Measurements from ENCODE around the gene NUAK1. TPM values are rescaled to one million over a fixed set of nuclear protein-coding genes. Genes with fewer than 3 reads are reported as not detected.

NUAK1 gene
- total and polyA plus RNA-seq, 2 donors (not counting 1 experiment from before 2014, with no cell fraction given): 5.1 to 20.7 TPM

- peaks cover 13% of the 10 kb centered on the region for H3K4me1 ChIP-seq (ENCODE audit: control insufficient read depth, extremely low read depth, insufficient read depth, low read length)
- H3K4me3 ChIP-seq (replicated peaks in 1 of 4; ENCODE audit: control extremely low read depth in 1 of 4, insufficient read depth in 1 of 4, low read depth in 3 of 4, low read length in 4 of 4): no peak overlapping the region
- H3K27ac ChIP-seq (ENCODE audit: insufficient read depth, low read length): no peak overlapping the region
- no peak for DNase-seq (ENCODE audit: low read depth in 2 of 2)
- H3K36me3 ChIP-seq (ENCODE audit: control insufficient read depth, insufficient read depth, low read length): no peaks in the 10 kb centered on the region
- no peak overlapping the region for H2AFZ ChIP-seq (ENCODE audit: low read length)
- H3K79me2 ChIP-seq (ENCODE audit: control insufficient read depth, insufficient read depth, low read length): no peaks in the 10 kb centered on the region
- H3K9me3 ChIP-seq (ENCODE audit: control insufficient read depth, insufficient read depth, low read depth, low read length): no peaks in the 10 kb centered on the region
- no peak for TF ChIP-seq EZH2 (IDR thresholded peaks at IDR 0.05; ENCODE audit: low read length, missing control alignments)
- TF ChIP-seq, protein P1, sequence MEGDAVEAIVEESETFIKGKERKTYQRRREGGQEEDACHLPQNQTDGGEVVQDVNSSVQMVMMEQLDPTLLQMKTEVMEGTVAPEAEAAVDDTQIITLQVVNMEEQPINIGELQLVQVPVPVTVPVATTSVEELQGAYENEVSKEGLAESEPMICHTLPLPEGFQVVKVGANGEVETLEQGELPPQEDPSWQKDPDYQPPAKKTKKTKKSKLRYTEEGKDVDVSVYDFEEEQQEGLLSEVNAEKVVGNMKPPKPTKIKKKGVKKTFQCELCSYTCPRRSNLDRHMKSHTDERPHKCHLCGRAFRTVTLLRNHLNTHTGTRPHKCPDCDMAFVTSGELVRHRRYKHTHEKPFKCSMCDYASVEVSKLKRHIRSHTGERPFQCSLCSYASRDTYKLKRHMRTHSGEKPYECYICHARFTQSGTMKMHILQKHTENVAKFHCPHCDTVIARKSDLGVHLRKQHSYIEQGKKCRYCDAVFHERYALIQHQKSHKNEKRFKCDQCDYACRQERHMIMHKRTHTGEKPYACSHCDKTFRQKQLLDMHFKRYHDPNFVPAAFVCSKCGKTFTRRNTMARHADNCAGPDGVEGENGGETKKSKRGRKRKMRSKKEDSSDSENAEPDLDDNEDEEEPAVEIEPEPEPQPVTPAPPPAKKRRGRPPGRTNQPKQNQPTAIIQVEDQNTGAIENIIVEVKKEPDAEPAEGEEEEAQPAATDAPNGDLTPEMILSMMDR (conservative IDR thresholded peaks at IDR 0.05 in 1 of 2, IDR thresholded peaks at IDR 0.05 in 1 of 2; ENCODE audit: low read depth in 1 of 2, low read length in 2 of 2): no peak
- no peak overlapping the region for H3K4me2 ChIP-seq (ENCODE audit: extremely low read depth, insufficient read depth, low read length)
- H4K20me1 ChIP-seq (ENCODE audit: control insufficient read depth, extremely low read depth, insufficient read depth, low read length): no peaks in the 10 kb centered on the region
- H3K9ac ChIP-seq (ENCODE audit: insufficient read depth, low read length): no peak overlapping the region
- H3K27me3 ChIP-seq (ENCODE audit: control insufficient read depth, insufficient read depth, low read length): no peaks in the 10 kb centered on the region
Measured at GRCh38 chr12:106123110-106123509, 15.6 kb downstream of the NUAK1 start.

- Histone ChIP-seq H3K4me1 (ENCODE audit: control insufficient read depth, extremely low read depth, insufficient read depth, low read length) (peaks cover 13% of the 10 kb centered on the region), H3K4me2 (ENCODE audit: extremely low read depth, insufficient read depth, low read length) (no peak overlapping the region), H2AFZ (ENCODE audit: low read length) (no peak overlapping the region), H3K9ac (ENCODE audit: insufficient read depth, low read length) (no peak overlapping the region), H3K79me2 (ENCODE audit: control insufficient read depth, insufficient read depth, low read length) (no peaks in the 10 kb centered on the region), H3K36me3 (ENCODE audit: control insufficient read depth, insufficient read depth, low read length) (no peaks in the 10 kb centered on the region), H4K20me1 (ENCODE audit: control insufficient read depth, extremely low read depth, insufficient read depth, low read length) (no peaks in the 10 kb centered on the region), H3K27ac (ENCODE audit: insufficient read depth, low read length) (no peak overlapping the region), H3K27me3 (ENCODE audit: control insufficient read depth, insufficient read depth, low read length) (no peaks in the 10 kb centered on the region), H3K9me3 (ENCODE audit: control insufficient read depth, insufficient read depth, low read depth, low read length) (no peaks in the 10 kb centered on the region), H3K4me3 (replicated peaks in 1 of 4; ENCODE audit: control extremely low read depth in 1 of 4, insufficient read depth in 1 of 4, low read depth in 3 of 4, low read length in 4 of 4) (no peak overlapping the region)
- TF ChIP-seq, protein P1 (conservative IDR thresholded peaks at IDR 0.05 in 1 of 2, IDR thresholded peaks at IDR 0.05 in 1 of 2; ENCODE audit: low read depth in 1 of 2, low read length in 2 of 2): no peak
- no peak for TF ChIP-seq EZH2 (IDR thresholded peaks at IDR 0.05; ENCODE audit: low read length, missing control alignments)
- no peak for DNase-seq (ENCODE audit: low read depth in 2 of 2)
Measured at GRCh38 chr12:106122004-106122403, 16.8 kb downstream of the NUAK1 start.

DNA sequence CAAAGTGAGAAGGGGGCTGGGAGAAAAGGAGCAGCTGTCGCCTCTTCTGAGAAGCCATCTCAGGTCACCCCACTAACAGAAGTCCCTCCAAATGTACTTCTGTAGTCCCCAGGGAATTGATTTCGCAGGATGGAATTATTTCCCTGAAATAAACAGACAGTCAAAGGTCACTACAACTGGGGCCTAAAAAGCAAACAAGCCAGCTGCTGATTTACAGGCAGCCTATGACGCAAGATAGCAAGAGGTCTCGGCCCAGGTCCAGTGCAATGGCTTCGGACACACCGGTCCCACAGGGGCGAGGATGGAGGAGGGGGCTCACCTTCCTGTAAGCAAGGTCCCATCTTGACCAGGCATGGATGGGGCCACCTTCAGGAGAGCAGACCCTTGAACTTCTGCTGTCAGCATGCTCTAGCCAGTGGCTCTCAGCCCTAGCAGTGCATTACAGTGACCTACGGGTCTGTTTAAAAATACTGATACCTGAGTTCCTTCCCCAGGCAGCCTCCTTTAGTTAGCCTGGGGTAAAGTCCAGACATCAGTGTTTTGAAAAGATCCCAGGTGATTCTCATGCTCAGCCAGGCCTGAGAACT is 18.1 kb downstream of the NUAK1 start:
- Histone ChIP-seq H3K4me1 (ENCODE audit: control insufficient read depth, extremely low read depth, insufficient read depth, low read length) (peaks cover 10% of the 10 kb centered on the region), H3K27ac (ENCODE audit: insufficient read depth, low read length) (no peak overlapping the region), H3K36me3 (ENCODE audit: control insufficient read depth, insufficient read depth, low read length) (no peaks in the 10 kb centered on the region), H3K27me3 (ENCODE audit: control insufficient read depth, insufficient read depth, low read length) (no peaks in the 10 kb centered on the region), H2AFZ (ENCODE audit: low read length) (no peak overlapping the region), H3K9ac (ENCODE audit: insufficient read depth, low read length) (no peak overlapping the region), H3K79me2 (ENCODE audit: control insufficient read depth, insufficient read depth, low read length) (no peaks in the 10 kb centered on the region), H3K9me3 (ENCODE audit: control insufficient read depth, insufficient read depth, low read depth, low read length) (no peaks in the 10 kb centered on the region), H3K4me2 (ENCODE audit: extremely low read depth, insufficient read depth, low read length) (no peak overlapping the region), H3K4me3 (replicated peaks in 1 of 4; ENCODE audit: control extremely low read depth in 1 of 4, insufficient read depth in 1 of 4, low read depth in 3 of 4, low read length in 4 of 4) (no peak overlapping the region), H4K20me1 (ENCODE audit: control insufficient read depth, extremely low read depth, insufficient read depth, low read length) (no peaks in the 10 kb centered on the region)
- no peak for DNase-seq (ENCODE audit: low read depth in 2 of 2)
- TF ChIP-seq, protein P1 (conservative IDR thresholded peaks at IDR 0.05 in 1 of 2, IDR thresholded peaks at IDR 0.05 in 1 of 2; ENCODE audit: low read depth in 1 of 2, low read length in 2 of 2): no peak
- no peak for TF ChIP-seq EZH2 (IDR thresholded peaks at IDR 0.05; ENCODE audit: low read length, missing control alignments)
